Fibroblast of gingiva (primary cell): ENCODE measurements around the gene GPAT3.
"Not testable (repeated sequence)": the region's sequence is repeated elsewhere in the genome, so short reads cannot be mapped to it uniquely, and the experiment has no call there.

Experiments
- DNase-seq: peaks from one replicate; pipeline ENCODE4 v3.0.0-alpha.2; 2011; ENCODE audit warnings: low read depth

Gene GPAT3

DNA sequence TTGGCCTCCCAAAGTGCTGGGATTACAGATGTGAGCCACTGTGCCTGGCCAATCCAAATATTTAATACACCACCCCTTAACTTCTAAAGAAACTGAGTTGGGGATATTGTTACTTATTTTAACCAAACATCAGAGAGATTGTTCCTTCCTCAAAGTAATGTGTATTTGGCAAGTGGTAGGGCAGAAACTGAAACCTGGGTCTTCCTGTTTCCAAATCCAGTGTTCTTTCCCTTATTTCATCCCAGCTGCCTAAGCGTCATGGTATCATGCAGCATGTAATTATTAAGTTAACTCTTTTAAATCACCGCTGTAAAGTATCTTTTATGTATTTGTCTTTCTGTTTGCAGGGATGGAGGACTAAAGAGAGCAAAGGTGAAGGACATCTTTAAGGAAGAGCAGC, 68.4 kb downstream of the GPAT3 start:
- DNase-seq: no peak

DNA sequence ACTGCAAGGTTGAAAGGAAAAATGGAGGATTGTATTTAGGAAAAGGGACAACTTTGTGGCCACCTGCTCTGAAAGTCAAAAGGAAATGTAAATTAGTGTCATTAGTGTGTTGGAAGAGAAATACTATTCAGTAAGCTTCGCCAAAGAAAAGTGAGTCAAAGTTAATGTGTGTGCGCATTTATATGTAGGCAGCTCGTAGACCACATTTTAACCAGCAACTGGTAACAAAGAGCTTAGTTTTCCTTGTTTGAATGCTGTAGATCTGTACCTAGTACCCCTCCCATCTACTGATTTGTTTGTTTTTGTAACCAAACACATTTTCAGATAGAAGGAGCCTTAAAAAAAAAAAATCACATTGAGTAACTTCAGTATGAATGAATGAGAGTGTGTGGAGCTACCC, 69.3 kb downstream of the GPAT3 start:
- no peak for DNase-seq

DNA sequence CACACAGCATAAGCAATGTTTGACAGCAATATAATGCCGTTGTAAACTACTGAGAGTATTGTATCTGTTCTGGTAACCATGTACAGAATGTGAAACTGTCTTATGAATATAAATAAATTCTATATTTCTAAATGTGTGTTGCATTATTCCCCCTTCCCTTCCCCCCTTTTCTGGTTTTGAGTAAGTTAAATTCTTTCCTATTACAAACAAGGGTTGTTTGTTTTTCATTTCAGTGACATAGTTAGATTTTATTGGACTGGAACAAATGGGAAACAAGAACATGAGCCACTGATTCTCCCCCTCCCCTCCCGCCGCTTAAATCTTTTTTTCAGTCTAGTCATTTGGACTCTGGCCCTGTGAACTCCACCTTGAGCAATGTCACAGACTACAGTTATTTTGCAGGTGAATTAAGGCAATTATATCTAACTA, 69.8 kb downstream of the GPAT3 start:
- peak; percentile 77 for DNase-seq

DNA sequence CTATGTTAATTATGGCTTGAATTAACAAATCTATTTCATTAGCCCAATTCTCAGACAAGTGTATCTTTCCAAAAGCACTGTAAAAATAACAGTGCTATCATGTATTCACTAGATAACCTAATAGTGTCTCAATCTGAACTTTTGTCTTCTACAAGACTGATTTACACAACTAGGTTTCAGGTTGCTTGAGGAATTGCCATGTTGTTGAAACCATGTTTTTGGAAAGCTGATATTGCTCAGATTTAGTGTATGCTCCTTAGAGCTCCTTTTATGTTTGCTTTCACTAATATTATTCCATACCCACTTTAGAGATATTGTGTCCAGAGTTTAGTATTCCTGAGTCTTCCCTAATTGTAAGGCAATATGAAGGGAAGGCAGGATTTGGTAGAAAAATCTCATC, 70.6 kb downstream of the GPAT3 start:
- no peak for DNase-seq

DNA sequence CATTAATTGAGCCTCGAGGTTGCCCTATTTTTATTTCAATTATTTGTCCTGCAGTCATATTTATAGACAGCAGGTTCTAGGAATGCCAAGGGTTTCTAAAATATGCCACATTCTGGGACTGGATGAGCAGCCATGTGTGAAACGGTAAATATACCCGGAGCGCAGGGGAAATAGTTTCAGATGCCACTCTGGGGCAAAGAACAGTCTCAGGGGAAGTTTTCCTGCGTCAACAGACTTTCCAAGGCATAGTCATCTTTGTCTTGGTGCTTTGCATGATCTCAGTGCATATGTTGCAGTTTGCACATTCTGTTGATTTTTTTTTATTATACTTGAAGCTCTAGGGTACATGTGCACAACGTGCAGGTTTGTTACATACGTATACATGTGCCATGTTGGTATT, 71.0 kb downstream of the GPAT3 start:
- no peak for DNase-seq

DNA sequence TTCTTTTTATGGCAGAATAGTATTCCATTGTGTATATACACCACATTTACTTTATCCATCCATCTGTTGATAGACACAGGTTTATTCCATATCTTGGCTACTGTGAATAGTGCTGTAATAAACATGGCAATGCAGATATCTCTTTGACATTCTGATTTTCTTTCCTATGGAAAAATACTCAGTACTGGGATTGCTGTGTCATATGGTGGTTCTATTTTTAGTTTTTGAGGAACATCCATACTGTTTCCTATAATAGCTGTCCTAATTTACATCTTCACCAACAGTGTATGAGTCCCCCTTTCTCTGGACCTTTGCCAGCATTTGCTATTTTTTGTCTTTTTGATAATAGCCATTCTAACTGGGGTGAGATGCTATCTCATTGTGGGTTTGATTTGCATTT, 73.5 kb downstream of the GPAT3 start:
- DNase-seq: no peak

DNA sequence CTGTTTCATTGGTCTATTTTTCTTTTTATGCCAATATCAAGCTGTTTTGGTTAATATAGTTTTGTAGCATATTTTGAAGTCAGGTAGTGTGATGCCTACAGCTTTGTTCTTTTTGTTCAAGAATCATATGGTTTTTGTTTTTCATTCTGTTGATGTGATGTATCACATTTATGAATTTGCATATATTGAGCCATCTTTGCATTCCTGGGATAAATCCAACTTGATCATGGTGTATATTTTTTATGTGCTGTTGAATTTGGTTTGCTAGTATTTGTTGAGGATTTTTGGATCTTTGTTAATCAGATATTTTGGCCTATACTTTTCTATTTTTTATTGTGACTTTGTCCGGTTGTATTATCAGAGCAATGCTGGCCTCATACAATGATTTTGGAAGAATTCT, 74.8 kb downstream of the GPAT3 start:
- no peak for DNase-seq

DNA sequence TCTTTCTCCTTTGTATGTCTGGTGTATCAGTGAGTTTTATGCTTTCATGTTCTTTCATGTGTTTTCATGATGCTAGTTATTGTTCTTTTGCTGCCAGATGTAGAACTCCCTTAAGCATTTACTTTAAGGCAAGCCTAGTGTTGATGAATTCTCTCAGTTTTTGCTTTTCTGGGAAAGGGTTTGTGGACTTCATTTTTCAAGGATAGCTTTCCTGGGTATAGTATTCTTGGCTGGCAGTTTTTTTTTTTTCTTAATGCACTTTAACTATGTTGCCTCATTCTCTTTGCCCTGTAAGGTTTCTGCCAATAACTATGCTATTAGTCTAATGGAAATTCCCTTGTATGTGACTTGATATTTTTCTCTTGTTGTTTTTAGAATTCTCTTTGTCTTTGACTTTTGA, 77.1 kb downstream of the GPAT3 start:
- DNase-seq: no peak

DNA sequence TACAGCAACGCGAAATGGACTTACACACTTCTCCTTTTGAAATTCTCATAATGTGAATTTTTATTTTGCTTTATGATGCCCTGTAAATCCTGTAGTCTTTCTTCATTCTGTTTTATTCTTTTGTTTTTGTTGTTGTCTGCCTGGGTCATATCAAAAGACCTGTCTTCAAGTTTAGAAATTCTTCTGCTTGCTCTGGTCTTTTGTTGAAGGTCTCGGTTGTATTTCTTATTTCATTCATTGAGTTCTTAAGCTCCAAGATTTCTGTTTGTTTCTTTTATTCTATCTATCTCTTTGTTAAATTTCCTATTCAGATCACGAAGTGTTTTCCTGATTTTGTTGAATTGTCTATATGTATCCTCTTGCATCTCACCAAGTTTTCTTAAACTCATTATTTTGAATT, 78.1 kb downstream of the GPAT3 start:
- DNase-seq: no peak

DNA sequence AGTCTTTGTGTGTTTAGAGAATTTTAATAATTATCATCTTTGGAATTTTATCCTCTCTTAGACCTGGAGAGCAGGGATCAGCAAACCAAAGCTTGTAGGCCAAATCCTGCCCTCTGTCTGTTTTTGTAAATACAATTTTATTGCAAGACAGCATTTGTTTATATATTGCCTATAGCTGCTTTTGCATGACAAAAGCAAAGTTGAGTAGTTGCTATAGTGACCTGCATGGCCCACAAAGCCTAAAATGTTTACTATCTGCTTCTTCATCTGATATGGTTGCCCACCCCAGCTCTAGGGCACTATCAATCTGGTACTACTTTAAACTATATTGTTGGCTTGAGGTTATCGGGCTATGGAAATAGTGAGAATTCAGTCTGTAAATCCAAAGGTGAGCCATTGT, 80.3 kb downstream of the GPAT3 start:
- DNase-seq: no peak

DNA sequence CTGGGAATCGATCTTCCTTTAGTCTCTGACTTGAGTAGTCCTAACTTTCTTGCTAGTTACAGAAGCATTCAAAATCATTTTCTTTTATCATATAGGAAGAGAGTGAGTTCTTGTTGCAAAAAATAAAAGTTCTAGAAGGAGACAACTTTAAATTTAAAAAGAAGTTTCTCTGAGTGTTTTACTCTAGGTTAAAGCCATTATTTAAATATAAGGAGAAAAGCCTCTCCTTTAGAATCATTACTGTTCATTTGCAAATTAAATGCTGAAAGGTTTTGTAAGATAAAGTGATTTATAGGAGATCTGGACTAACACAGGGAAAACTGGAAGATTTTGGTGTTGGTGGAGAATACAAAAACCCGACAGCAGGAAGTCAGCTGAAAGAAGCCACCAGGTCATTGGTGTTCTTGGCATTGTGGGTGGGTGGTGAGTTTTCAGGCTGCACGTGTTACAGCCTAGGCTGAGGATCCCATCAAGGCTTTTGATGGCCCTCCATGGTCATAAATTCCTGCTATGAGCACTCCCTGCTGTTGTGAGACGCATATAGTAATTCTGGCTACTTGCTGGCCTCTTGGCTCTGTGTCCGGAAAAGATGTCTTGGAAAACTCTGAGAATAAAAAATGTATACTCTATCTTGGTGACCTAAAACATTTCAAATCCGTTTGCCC, 81.6 kb downstream of the GPAT3 start:
- no peak for DNase-seq

DNA sequence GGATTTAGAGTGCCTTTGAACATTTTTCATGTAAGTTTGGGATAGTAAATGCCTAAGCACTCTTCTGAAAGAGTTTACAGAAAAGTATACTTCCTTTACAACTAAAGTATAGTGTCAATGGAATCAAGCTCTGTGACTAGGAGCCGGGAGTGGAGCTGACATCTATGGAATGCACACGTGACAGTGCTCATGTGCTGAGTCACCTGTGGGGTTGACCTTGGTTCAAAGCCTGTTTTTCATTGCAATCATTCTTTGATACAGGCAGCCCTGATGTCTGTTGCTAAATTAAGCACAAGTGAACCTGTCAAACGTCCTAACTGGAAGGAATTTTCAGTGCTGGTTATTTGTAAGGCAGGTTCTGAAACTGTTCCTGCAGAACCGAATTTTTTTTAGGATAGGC, 82.5 kb downstream of the GPAT3 start:
- peak; percentile 39 for DNase-seq

DNA sequence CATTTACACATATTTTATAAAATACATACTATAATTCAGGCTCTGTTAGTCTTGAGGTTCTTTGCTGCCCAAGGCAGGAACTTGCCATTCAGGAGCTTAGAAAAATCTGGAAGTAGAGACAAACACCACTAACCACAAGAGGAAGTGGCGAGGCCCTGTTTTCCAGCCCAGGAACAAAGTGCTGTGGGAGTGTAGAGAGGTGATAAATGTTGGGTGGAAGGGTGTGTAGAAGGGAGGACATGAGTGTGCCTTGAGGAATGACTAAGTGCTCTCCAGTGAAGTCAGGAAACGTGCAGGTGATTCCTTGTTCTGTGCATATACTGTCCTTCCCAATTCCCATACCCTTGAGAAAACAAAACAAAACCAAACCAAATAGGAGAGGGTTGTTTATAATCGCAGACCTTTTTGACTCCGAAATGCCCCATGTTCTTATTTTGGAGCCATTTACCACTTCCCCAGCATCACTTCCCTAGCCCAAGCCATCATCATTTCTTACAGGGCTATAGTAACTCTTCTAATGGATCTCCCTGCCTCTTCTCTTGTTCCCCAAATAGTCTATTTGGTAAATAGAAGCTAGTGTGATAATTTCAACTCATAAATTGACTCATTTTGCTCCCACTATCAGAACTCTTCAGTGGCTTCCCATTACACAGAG, 83.2 kb downstream of the GPAT3 start:
- DNase-seq: no peak

DNA sequence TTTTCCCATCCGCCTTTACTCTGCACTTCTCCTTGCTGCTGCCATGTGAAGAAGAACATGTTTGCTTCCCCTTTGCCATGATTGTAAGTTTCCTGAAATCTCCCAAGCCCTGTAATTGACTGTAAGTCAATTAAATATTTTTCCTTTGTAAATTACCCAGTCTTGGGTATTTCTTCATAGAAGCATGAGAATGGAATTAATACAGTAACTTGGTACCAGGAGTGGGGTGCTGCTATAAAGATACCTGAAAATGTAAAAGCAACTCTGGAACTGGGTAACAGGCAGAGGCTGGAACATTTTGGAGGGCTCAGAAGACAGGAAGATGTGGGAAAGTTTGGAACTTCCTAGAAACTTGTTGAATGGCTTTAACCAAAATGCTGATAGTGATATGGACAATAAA, 86.2 kb downstream of the GPAT3 start:
- DNase-seq: not testable (repeated sequence)

DNA sequence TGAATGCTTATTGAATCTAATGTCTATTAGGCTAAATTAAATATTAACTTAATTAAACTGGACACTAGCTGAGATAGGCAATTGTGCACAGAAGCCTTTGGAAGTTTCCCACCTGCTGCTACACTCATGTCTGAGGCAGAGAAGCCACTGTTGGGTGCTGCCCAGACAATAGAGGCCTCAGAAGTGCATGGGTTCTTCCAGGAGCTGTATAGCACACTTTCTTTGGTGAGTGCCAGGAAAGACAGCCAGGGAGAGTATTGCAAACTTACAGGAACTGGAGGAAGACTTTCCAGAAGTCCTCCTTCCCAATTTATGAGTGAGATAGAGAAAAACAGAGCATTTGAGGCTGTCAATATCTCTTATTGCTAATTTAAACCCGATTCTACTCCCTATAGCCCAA, 89.9 kb downstream of the GPAT3 start:
- DNase-seq: no peak

DNA sequence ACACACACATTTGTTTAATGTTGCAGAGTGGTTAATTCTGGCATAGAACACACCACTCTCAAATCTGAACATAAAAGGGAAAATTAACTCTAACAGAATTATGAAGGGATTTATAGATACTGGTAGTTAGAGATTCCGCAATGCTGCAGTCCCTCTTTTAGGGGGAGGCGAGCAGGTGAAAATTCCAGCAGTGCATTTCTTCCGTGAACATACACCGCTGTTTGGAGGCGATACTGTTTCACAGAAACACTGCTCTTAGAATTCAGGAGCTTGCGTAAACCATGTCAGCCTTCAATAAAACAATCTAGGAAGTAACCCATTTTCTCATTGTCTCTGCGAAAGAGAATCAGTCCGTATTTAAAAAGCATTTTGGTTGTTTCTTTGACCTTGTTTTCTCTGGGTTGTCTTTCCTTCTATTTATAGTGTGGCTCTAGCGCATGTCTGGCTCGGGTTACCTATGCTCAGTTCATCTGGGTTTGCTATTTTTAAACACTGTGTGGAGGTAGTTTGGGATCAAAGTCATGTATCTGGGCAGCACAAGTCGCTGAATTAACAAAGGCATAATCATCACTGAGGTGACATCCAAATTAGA, 90.4 kb downstream of the GPAT3 start:
- no peak for DNase-seq

DNA sequence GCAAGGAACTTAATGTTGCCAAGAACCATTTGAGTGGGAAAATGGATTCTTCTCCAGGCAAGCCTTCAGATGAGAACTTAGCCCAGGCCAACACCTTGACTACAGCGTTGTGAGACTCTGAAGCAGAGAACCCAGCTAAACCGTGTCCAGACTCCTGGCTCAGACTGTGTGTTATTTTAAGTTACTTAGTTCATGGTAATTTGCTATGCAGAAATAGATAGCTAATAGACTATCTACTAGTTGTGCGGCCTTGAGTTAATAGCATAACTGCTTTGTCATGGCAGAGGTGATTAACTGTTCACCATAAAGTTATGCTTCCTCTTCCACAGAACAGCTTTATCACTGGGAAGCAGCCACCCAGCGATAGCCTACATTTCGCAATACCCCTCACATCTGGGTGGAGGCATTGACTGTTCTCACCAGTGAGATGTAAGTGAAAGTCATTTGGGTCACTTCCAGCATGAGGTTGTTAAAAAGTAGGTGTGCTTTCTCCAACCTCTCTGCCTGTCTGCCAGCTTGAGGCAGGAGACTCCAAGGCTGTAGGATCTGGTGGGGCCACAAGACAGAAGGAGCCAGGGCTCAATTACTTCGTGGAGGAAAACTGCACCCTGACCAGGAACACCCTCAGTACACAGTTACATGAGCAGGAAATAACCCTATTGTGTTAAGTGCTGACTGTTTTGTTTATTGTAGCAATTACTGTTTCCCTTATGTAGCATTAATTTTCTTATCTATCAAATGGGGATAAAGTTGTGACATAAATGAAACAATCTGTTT, 94.2 kb downstream of the GPAT3 start:
- DNase-seq: peak; percentile 32

DNA sequence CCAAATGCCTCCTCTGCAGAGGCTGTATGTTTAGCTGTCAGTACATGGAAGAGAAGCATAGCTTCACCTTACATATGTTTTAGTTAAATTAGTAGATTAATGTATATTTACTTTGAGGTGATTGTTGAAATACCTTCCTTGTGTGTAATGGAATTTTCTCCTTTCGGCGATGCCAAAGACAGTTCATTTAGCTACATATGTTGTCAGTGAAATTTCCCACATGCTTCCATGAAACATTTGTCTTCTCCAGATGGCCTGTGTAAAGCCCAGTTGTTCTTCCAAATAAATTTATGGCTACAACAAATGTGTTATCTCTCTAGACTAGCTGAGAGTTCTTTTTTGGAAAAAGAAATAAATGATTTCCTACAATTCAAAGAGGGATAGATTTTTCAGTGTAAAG, 95.2 kb downstream of the GPAT3 start:
- peak; percentile 26 for DNase-seq

DNA sequence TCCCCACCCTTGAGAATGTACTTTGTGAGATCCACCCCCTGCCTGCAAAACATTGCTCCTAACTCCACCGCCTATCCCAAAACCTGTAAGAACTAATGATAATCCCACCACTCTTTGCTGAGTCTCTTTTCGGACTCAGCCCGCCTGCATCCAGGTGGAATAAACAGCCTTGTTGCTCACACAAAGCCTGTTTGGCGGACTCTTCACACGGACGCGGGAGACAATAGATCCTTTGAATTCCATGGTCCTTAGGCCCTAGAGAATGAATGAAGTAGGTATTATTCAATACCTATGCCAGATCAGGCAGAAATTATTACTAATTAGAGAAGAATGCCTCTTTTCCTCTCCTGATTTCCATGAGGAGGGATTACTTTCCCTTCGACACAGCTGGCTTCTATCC, 101.0 kb downstream of the GPAT3 start:
- DNase-seq: no peak

DNA sequence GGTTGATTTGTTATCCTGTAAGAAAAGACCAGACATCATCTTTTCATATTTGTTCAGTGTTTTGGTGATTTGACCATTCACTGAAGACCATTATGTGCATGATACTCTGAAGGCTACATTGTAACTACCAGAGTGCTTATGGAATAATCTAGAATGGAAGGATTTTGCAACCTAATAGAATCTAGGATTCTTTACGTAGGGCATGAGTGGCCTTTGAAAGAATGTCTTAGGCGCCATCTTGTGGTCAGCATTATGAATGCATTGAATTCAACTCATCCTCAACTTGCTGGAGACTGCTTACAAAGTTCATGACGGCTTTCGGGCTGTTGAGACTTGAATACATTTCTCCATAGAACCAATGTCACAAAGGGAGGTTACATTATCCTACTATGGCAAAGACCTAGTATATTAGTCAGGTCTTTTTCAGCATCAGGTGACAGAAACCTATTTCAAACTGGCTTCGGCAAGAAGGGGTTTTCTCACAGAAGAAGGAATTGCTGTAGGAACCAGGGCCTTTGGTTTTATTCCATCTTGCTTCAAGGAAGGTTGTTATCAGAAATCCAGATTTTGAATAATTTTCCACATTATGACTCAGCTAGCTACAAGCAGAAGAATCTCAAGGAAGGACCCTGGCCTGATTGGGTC, 104.1 kb downstream of the GPAT3 start:
- peak; percentile 67 for DNase-seq

DNA sequence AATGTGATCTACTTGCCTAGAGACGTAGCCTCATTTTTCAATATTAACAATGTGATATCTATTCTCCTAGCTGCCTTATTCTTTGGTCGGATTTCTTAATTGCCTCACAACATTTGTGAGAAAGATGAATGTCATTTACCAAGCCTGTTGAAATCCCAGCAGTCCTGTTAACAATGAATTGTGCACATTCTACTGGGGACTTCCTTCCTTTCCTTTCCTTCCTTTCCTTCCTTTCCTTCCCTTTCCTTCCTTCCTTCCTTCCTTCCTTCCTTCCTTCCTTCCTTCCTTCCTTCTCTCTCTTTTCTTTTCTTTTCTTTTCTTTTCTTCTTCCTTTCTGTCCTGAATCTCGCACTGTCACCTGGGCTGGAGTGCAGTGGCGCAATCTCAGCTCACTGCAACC, 107.1 kb downstream of the GPAT3 start:
- DNase-seq: no peak
